Endothelial cell of umbilical vein (primary cell): ENCODE results near the gene AKT2. TPM values are rescaled to one million over a fixed set of nuclear protein-coding genes. Genes with fewer than 3 reads are reported as not detected.

Experiments used
- BruUV-seq: library from RNA; stranded (reverse); fragments of 400-500 nt; replicated peaks from 2 replicates; lab custom pipeline; 2021; lab: Mats Ljungman, UMichigan
- CTCF ChIA-PET: fragments of 300-600, 350-600 bp; sonication (Branson Sonifier 250); formaldehyde crosslinking; loops from one replicate; lab custom pipeline; 2021; ENCODE audit warnings: antibody characterized with exemption, inconsistent platforms; lab: Charles Lee
- POLR2A ChIA-PET: fragments of 300-600, 350-600 bp; sonication (Branson Sonifier 250); formaldehyde crosslinking; loops from one replicate; lab custom pipeline; 2021; ENCODE audit warnings: antibody characterized with exemption, inconsistent platforms; lab: Charles Lee
- DNase-seq: peaks from one replicate; pipeline ENCODE4 v3.0.0-alpha.2; 2011; ENCODE audit warnings: low read depth, low spot score
- FAIRE-seq: peaks from 2 replicates; lab custom pipeline; 2011; peaks lifted over from hg19 to GRCh38; lab: Jason Lieb, UNC
- H2AFZ ChIP-seq: 2 replicates; pipeline ENCODE4 v1.6.0; 2012; ENCODE audit warnings: low read depth, low read length, control low read depth, inconsistent platforms
- H3K27ac ChIP-seq: 2 replicates; pipeline ENCODE4 v1.5.1; 2011; ENCODE audit warnings: low read depth, mild to moderate bottlenecking, control low read depth, low read length, moderate library complexity; ENCODE audit not compliant: insufficient read depth
- H3K27me3 ChIP-seq, 2 experiments: 2 replicates each; pipeline versions ENCODE4 v1.6.0 to v1.6.1; 2011; ENCODE audit warnings: low read length in 2 of 2, mixed read lengths in 1 of 2; ENCODE audit not compliant: control insufficient read depth in 2 of 2, insufficient read depth in 2 of 2
- H3K36me3 ChIP-seq, 2 experiments: 2 replicates in 1 of 2; 3 replicates in 1 of 2; pipeline ENCODE4 v1.5.1; 2011; ENCODE audit warnings: low read length in 2 of 2, mild to moderate bottlenecking in 1 of 2, moderate library complexity in 1 of 2; ENCODE audit not compliant: control insufficient read depth in 2 of 2, insufficient read depth in 2 of 2; ENCODE audit errors: extremely low read depth in 1 of 2
- H3K4me1 ChIP-seq: 3 replicates; pipeline ENCODE4 v1.5.1; 2011; ENCODE audit warnings: mild to moderate bottlenecking, low read length; ENCODE audit not compliant: control insufficient read depth, insufficient read depth; ENCODE audit errors: extremely low read depth
- H3K4me2 ChIP-seq: 2 replicates; pipeline ENCODE4 v1.6.1; 2011; ENCODE audit warnings: low read length, control low read depth, mixed read lengths; ENCODE audit not compliant: insufficient read depth
- H3K4me3 ChIP-seq, 3 experiments: fragments of 200-600 bp in 1 of 3; sonication (generic), shearing (Covaris generic) in 1 of 3; replicated peaks in 1 of 3; 2 replicates each; pipeline ENCODE4 v1.5.1; 2011 to 2016; ENCODE audit warnings: control low read depth in 3 of 3, low read length in 3 of 3, mild to moderate bottlenecking in 2 of 3, inconsistent platforms in 1 of 3, low read depth in 1 of 3, moderate library complexity in 1 of 3; ENCODE audit not compliant: insufficient read depth in 1 of 3
- H3K79me2 ChIP-seq: 2 replicates; pipeline ENCODE4 v1.6.0; 2012; ENCODE audit warnings: low read length, inconsistent platforms; ENCODE audit not compliant: control insufficient read depth, insufficient read depth
- H3K9ac ChIP-seq: replicated peaks from 2 replicates; pipeline ENCODE3; 2011; ENCODE audit warnings: low read length, control low read depth; ENCODE audit not compliant: insufficient read depth; ENCODE audit errors: extremely low read depth
- H3K9me1 ChIP-seq: replicated peaks from 3 replicates; pipeline ENCODE4 v1.6.0; 2011; ENCODE audit warnings: mild to moderate bottlenecking, low read length; ENCODE audit not compliant: control insufficient read depth, insufficient read depth; ENCODE audit errors: extremely low read depth
- H3K9me3 ChIP-seq: replicated peaks from 2 replicates; pipeline ENCODE4 v1.5.1; 2012; ENCODE audit warnings: low read length, inconsistent platforms; ENCODE audit not compliant: control insufficient read depth, insufficient read depth
- H4K20me1 ChIP-seq: replicated peaks from 2 replicates; pipeline ENCODE3; 2011; ENCODE audit warnings: mild to moderate bottlenecking, low read length; ENCODE audit not compliant: control insufficient read depth, insufficient read depth; ENCODE audit errors: extremely low read depth
- EZH2 ChIP-seq: IDR thresholded peaks from 2 replicates; pipeline ENCODE4 v1.6.1; 2012; ENCODE audit warnings: borderline replicate concordance, low read depth, mild to moderate bottlenecking, moderate library complexity, low read length, inconsistent platforms; ENCODE audit not compliant: severe bottlenecking
- FOS ChIP-seq: IDR thresholded peaks from 2 replicates; pipeline ENCODE4 v1.6.1; 2011; ENCODE audit warnings: mild to moderate bottlenecking, low read length, moderate library complexity, borderline replicate concordance; ENCODE audit not compliant: insufficient read depth
- GATA2 ChIP-seq: IDR thresholded peaks from 2 replicates; pipeline ENCODE4 v1.7.0; 2011; ENCODE audit warnings: low read depth, mild to moderate bottlenecking, moderate library complexity, mixed read lengths, low read length; ENCODE audit not compliant: insufficient read length, insufficient read depth
- JUN ChIP-seq: IDR thresholded peaks from 2 replicates; pipeline ENCODE4 v1.6.1; 2011; ENCODE audit warnings: borderline replicate concordance, low read depth; ENCODE audit not compliant: insufficient read length, insufficient read depth
- POLR2A ChIP-seq: IDR thresholded peaks from 2 replicates; pipeline ENCODE4 v1.6.1; 2012; ENCODE audit warnings: low read depth, mild to moderate bottlenecking, control low read depth, low read length
- POLR2AphosphoS5 ChIP-seq: IDR thresholded peaks from 2 replicates; pipeline ENCODE4 v1.6.1; 2012; ENCODE audit warnings: low read depth, mild to moderate bottlenecking, control low read depth, low read length, moderate library complexity; ENCODE audit not compliant: insufficient read depth
- dilution Hi-C: fragments of 300-500 bp; cut with MboI; formaldehyde crosslinking; loops from one replicate; pipeline ENCODE4 v1.15.0; 2019; ENCODE audit warnings: low sequenced_read_pairs; ENCODE audit not compliant: extremely low pct_ligation_motif_present
- intact Hi-C: fragments of 100-400 bp; cut with micrococcal nuclease; formaldehyde crosslinking; loops from one replicate; pipeline ENCODE4 v1.10.0; 2022
- polyA plus RNA-seq, 4 experiments: library from polyadenylated mRNA; depleted of rRNA in 3 of 4; stranded (reverse) in 3 of 4; unstranded in 1 of 4; fragments of >200 nt; gene quantifications; 2 replicates each; pipeline versions ENCODE4 v1.2.1 to v1.2.3, GENCODE V29; 2011 to 2012; ENCODE audit warnings: missing spikeins in 1 of 4
- total RNA-seq: library from RNA; stranded (reverse); gene quantifications from 2 replicates; pipeline ENCODE4 v1.2.3, GENCODE V29; 2021
- TF ChIP-seq, protein P1 (sequence below): IDR thresholded peaks from 2 replicates; pipeline ENCODE4 v1.6.1; 2011; ENCODE audit not compliant: insufficient read depth, insufficient read length

AKT2 gene
- total and polyA plus RNA-seq, 2 donors (not counting 3 experiments of a cell fraction or from before 2014, with no cell fraction given): 65.2 to 69.8 TPM

DNA sequence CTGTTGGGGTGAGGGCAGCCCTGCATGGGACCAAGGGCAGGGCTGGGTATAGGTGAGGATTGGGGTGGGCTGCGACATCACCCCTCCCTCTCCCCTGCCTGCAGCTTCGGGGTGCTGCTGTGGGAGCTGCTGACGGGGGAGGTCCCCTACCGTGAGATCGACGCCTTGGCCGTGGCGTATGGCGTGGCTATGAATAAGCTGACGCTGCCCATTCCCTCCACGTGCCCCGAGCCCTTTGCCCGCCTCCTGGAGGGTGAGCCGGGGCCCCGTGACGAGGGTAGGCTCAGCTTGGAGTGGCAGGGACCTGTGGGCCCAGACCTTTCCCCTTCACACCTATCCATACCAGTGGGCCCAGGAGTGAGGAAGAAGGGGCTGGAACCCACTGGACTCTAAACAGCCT, 80.8 kb downstream of the AKT2 start:
- intact Hi-C loops: no loop called here
- dilution Hi-C loops: no loop called here
- FAIRE-seq (no peak), DNase-seq (no peak)
- CTCF ChIA-PET: no interaction called here
- no peak overlapping the region for H3K9ac ChIP-seq
- no peaks in the 10 kb centered on the region for H3K9me3 ChIP-seq
- H3K4me1 ChIP-seq: no peaks in the 10 kb centered on the region
- no peak overlapping the region for H3K27ac ChIP-seq
- POLR2A ChIA-PET: no interaction called here
- BruUV-seq: no TSS peak
- no peaks in the 10 kb centered on the region for H3K9me1 ChIP-seq
- no peaks in the 10 kb centered on the region for H4K20me1 ChIP-seq
- no peak overlapping the region for H3K4me3 ChIP-seq
- H3K27me3 ChIP-seq: no peaks in the 10 kb centered on the region
- TF ChIP-seq GATA2: no peak
- TF ChIP-seq, protein P1, sequence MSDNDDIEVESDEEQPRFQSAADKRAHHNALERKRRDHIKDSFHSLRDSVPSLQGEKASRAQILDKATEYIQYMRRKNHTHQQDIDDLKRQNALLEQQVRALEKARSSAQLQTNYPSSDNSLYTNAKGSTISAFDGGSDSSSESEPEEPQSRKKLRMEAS: no peak
- TF ChIP-seq JUN: no peak
- no peak for TF ChIP-seq EZH2
- no peak for TF ChIP-seq POLR2A
- H2AFZ ChIP-seq: no peak overlapping the region
- H3K79me2 ChIP-seq: no peaks in the 10 kb centered on the region
- no peak overlapping the region for H3K4me2 ChIP-seq
- no peaks in the 10 kb centered on the region for H3K36me3 ChIP-seq

DNA sequence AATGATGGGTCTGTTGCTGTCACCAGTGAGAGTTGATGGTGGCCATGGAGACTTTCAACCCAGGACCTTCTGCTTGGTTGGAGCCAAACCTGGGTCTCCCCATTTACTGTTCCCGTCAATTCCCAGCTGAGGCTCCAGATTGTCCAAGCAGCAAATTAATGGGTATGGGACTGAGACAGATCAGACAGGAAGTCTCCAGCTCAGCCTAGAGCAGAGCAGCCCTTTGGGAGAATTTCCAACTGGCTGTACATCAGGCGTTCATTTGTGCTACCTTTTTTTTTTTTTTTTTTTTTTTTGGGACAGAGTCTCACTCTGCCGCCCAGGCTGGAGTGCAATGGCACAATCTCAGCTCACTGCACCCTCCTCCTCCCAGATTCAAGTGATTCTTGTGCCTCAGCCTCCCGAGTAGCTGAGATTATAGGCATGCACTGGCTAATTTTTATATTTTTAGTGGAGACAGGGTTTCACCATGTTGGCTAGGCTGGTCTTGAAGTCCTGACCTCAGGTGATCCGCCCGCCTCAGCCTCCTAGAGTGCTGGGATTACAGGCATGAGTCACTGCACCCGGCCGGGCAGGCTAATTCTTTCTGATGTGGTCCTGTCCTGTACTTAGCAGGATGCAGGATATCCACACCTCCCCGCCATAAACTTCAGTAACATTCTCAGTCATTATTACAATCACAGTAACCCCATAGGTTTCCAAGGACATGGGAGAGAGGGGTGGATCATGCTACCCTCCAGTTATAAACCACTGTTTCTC, 84.6 kb downstream of the AKT2 start:
- BruUV-seq: no TSS peak
- Histone ChIP-seq H3K4me1 (no peaks in the 10 kb centered on the region), H4K20me1 (no peaks in the 10 kb centered on the region), H3K27me3 (no peaks in the 10 kb centered on the region), H3K4me3 (no peak overlapping the region), H3K4me2 (no peak overlapping the region), H3K27ac (no peak overlapping the region), H3K36me3 (peaks cover 0 to 3% of the 10 kb centered on the region in 2 experiments), H3K9ac (no peak overlapping the region), H2AFZ (no peak overlapping the region), H3K79me2 (no peaks in the 10 kb centered on the region), H3K9me3 (no peaks in the 10 kb centered on the region), H3K9me1 (no peaks in the 10 kb centered on the region)
- intact Hi-C loops: no loop called here
- FAIRE-seq: no peak
- DNase-seq: no peak
- POLR2A ChIA-PET: no interaction called here
- CTCF ChIA-PET: interaction anchor here (1.1 to 1.4 kb wide), 2 partner anchors 13 to 17 kb away, joined by 3 read pairs; no protein-coding TSS in a partner anchor
- TF ChIP-seq JUN (no peak), GATA2 (no peak), POLR2A (no peak), FOS (no peak), EZH2 (no peak), POLR2AphosphoS5 (no peak)
- TF ChIP-seq, protein P1: no peak
- dilution Hi-C loops: no loop called here
